Esophagus (tissue), 2 donors: ENCODE results near the gene FUBP3. TPM values are rescaled to one million over a fixed set of nuclear protein-coding genes. Genes with fewer than 3 reads are reported as not detected.

Source experiments
- H3K27ac ChIP-seq, 2 donors: one replicate each; pipeline ENCODE4 v1.5.1; 2013; ENCODE audit warnings: low read depth in 2 of 2, mild to moderate bottlenecking in 2 of 2, inconsistent platforms in 1 of 2, low read length in 1 of 2, moderate library complexity in 1 of 2
- H3K27me3 ChIP-seq, 2 donors: one replicate each; pipeline ENCODE4 v1.6.1; 2013; ENCODE audit warnings: low read length in 2 of 2, control low read depth in 1 of 2, mild to moderate bottlenecking in 1 of 2; ENCODE audit not compliant: insufficient read depth in 2 of 2, control insufficient read depth in 1 of 2
- H3K36me3 ChIP-seq, 2 donors: one replicate each; pipeline ENCODE4 v1.6.1; 2013; ENCODE audit warnings: low read length in 1 of 2; ENCODE audit not compliant: control insufficient read depth in 2 of 2, insufficient read depth in 2 of 2
- H3K4me1 ChIP-seq, 2 donors: one replicate each; pipeline ENCODE4 v1.6.1; 2013; ENCODE audit warnings: low read length in 1 of 2; ENCODE audit not compliant: control insufficient read depth in 2 of 2, insufficient read depth in 2 of 2
- H3K4me3 ChIP-seq, 2 donors: one replicate each; pipeline ENCODE4 v1.5.1; 2013; ENCODE audit warnings: low read length in 2 of 2, mild to moderate bottlenecking in 2 of 2, low read depth in 1 of 2, moderate library complexity in 1 of 2
- H3K9me3 ChIP-seq, 2 donors: one replicate each; pipeline ENCODE4 v1.6.1; 2013; ENCODE audit warnings: mild to moderate bottlenecking in 2 of 2, low read depth in 1 of 2, low read length in 1 of 2, moderate library complexity in 1 of 2; ENCODE audit not compliant: control insufficient read depth in 2 of 2, insufficient read depth in 1 of 2
- WGBS, 2 donors: extraction: QIAGEN DNeasy Blood & Tissue Kit; methylation state at CpG; one replicate each; pipeline ENCODE4 v1.1.7; 2013; 5-methylcytosine and 5-hydroxymethylcytosine counted together
- polyA plus RNA-seq, 2 donors: library from polyadenylated mRNA; stranded (reverse); fragments of 200-250 nt; gene quantifications; one replicate each; pipeline ENCODE4 v1.2.3, GENCODE V29; 2013
- donor health status: healthy with polysubstance abuse.
- donor health status: Bipolar disorder and iron deficiency.

The FUBP3 gene
- polyA plus RNA-seq, 2 donors, result 11.3 to 23.1 TPM

DNA sequence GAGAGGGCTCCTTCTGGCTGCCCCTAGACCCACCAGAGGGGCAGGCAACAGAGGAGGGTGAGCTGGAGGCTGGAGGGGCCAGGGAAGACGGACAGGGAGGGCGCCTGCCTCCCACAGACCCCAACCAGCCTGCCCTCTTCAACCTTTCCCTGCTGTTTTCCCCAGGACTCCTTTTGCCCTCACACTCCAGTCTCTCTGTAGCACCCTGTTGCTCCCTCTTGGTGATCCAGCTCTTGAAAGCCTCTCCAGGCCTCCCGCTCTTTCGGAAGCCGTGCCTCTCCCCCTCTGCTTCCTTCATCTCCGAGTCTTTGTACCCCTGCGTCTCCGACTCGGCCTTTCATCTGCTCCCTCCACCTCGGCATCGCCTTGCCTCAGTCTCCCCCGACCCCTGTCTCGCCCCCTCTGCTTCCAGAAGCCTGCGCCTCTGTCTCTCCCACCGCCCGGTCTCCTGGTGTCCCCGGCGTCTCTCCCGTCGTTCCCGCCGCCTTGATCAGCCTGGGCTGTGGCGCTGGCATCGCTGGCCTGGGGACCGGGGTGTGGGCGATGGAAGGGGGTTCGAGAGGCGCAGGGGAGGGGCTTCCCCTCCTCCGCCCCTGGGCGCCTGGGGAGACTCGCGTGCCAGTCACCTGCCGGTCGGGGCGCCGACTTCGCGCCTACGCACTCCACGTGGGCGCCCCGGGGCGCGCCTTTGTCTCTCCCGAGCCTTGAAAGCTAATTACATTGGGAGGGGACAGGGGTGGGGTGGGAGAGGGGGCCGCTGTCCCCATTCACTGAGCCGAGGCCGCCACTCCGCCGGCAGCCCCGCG lies 79.7 kb downstream of the FUBP3 start:
- peaks cover 16 to 24% of the 10 kb centered on the region in 2 donors for H3K4me1 ChIP-seq
- H3K9me3 ChIP-seq, result peaks cover 0 to 12% of the 10 kb centered on the region in 2 donors
- no peak overlapping the region for H3K4me3 ChIP-seq
- no peaks in the 10 kb centered on the region for H3K36me3 ChIP-seq
- 21% methylated on average over 40 to 52 of the region's 52 CpGs for whole genome bisulfite sequencing, 2 donors
- peaks cover 8 to 64% of the 10 kb centered on the region in 2 donors for H3K27me3 ChIP-seq
- H3K27ac ChIP-seq, result no peak overlapping the region

DNA sequence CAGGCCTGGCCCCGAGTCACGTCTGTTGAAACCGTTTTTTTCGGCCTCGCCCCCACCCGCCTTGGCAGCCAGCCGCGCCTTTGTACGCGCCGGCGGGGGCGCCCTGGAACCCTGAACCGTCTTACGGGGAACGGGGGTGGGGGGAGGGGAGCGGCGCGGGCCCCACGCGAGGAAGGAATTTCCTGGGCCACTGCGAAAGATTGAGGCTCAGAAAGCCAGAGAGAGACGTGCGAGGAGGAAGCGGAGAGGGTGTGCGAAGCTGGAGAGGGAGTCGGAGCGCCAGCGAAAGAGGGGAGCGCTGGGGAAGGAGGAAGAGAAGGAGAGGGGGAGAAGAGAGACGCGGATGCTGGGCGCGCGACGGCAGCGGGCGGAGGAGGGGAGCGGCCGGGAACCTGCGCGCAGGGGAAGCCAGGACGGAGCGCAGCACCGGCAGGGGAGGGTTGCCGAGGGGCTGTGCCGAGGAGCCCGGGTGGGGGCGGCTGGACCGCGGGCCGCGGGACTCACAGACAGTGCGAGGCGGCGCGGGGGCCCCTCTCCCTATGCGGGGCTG lies 80.4 kb downstream of the FUBP3 start:
- 3 to 6% methylated on average over 47 to 58 of the region's 58 CpGs for WGBS, 2 donors
- H3K9me3 ChIP-seq, result peaks cover 0 to 12% of the 10 kb centered on the region in 2 donors

DNA sequence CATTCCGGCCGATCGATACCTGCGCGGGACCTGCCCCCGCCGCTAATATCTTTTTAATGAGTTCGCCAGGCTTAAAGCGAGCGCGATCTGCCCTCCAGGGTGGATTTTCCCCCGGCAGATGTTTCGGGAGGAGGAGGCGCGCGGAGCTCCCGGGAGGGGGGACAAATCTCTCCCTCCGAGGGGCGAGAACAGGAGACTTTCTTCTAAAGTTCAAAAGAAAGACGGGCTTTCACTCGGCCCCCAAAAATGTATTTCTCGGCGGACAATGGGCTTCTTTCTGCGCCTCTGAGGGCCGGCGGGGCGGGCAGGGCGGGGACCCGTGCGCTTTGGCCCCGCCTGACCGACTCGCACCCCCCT lies 80.9 kb downstream of the FUBP3 start:
- H3K27me3 ChIP-seq, result peaks cover 8 to 73% of the 10 kb centered on the region in 2 donors
- H3K27ac ChIP-seq, result no peak overlapping the region
- peaks cover 0 to 12% of the 10 kb centered on the region in 2 donors for H3K9me3 ChIP-seq
- no peaks in the 10 kb centered on the region for H3K36me3 ChIP-seq
- peak overlapping the region in 1 of 2 donors; percentile 39 for H3K4me3 ChIP-seq
- peaks cover 20 to 31% of the 10 kb centered on the region in 2 donors for H3K4me1 ChIP-seq
- 2 to 3% methylated on average over 33 of the region's 33 CpGs for WGBS, 2 donors

More for the DNA sequence above, 80.4 kb downstream of the FUBP3 start:
- no peak overlapping the region for H3K4me3 ChIP-seq
- H3K36me3 ChIP-seq, result no peaks in the 10 kb centered on the region
- peaks cover 8 to 70% of the 10 kb centered on the region in 2 donors for H3K27me3 ChIP-seq
- no peak overlapping the region for H3K27ac ChIP-seq
- peaks cover 20 to 29% of the 10 kb centered on the region in 2 donors for H3K4me1 ChIP-seq

DNA sequence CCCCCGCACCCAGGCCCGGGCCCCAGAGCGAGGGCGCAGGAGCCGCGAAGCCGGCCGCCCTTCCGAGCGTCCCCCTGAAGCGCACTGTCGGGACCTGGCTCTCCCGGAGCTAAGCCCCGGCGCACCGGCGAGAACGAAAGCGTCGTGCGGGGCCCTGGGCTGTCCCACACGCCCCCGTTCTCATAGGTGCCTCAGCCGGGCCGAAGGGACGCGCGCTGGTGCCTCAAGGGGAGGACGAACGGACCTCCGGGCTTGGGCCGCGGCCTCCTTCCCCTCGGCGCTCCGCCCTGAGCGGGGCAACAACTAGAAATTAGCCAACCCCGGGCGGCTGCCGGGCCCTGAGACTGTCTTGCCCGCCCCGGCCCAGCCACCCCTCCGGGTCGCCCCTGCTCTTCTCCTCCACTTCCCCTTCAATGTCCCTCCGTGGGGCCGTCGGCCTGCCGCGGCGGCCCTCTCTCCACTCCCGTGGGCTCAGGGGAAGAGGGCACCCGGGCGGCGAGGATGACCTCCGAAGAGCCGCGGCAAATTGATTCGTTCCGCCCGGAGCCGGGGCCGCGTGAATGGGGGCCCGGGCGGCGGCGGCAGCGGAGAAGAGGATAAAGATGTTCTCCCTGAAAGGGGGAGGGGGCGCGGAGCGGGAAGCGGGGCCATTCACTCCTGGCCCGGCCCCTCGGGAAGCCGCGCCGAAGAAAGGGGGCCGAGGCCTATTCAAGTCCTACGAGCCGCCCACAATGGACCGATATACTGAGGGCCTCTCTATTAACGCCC lies 81.5 kb downstream of the FUBP3 start:
- Histone ChIP-seq H3K27me3 (peaks cover 8 to 77% of the 10 kb centered on the region in 2 donors), H3K27ac (no peak overlapping the region), H3K36me3 (no peaks in the 10 kb centered on the region), H3K4me3 (peak overlapping the region; percentile 24 to 39), H3K4me1 (peaks cover 23 to 33% of the 10 kb centered on the region in 2 donors), H3K9me3 (peaks cover 0 to 12% of the 10 kb centered on the region in 2 donors)
- 1 to 2% methylated on average over 66 to 82 of the region's 82 CpGs for WGBS, 2 donors

DNA sequence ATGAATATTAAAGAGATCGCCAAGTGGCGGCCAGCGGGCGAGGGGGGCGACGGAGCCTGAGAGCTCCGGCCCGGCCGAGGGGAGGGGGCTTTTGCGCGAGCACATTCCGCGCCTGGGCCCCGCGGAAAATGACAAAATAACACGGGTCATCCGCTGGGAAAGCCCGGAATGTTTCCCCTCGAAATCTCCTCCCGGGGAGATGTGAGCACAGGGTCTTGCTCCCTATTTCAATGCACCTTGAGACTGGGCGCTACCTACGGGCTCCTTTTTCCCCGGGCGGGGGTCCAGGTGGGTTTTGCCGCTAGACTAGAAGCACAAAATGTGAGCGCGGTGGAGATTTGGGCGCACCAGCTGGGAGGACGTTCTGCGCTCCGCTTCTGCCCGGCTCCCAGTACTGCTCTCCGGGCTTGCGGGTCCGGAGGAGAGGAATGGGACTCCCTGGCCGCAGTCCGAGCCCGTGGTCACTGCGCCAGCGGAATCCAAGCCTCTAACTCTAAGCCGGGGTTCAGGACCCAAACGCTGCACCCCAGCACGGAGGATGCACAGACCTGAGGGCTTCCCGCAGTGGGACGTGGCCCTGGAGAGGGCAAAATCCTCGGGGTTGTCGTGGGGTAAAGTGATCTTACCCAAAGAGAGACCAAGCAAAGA lies 82.2 kb downstream of the FUBP3 start:
- H3K4me1 ChIP-seq, result peaks cover 25 to 33% of the 10 kb centered on the region in 2 donors
- no peaks in the 10 kb centered on the region for H3K36me3 ChIP-seq
- peaks cover 8 to 82% of the 10 kb centered on the region in 2 donors for H3K27me3 ChIP-seq
- H3K4me3 ChIP-seq, result peak overlapping the region in 1 of 2 donors; percentile 39
- 2 to 4% methylated on average over 40 to 47 of the region's 47 CpGs for WGBS, 2 donors
- H3K27ac ChIP-seq, result no peak overlapping the region
- peaks cover 0 to 7% of the 10 kb centered on the region in 2 donors for H3K9me3 ChIP-seq

DNA sequence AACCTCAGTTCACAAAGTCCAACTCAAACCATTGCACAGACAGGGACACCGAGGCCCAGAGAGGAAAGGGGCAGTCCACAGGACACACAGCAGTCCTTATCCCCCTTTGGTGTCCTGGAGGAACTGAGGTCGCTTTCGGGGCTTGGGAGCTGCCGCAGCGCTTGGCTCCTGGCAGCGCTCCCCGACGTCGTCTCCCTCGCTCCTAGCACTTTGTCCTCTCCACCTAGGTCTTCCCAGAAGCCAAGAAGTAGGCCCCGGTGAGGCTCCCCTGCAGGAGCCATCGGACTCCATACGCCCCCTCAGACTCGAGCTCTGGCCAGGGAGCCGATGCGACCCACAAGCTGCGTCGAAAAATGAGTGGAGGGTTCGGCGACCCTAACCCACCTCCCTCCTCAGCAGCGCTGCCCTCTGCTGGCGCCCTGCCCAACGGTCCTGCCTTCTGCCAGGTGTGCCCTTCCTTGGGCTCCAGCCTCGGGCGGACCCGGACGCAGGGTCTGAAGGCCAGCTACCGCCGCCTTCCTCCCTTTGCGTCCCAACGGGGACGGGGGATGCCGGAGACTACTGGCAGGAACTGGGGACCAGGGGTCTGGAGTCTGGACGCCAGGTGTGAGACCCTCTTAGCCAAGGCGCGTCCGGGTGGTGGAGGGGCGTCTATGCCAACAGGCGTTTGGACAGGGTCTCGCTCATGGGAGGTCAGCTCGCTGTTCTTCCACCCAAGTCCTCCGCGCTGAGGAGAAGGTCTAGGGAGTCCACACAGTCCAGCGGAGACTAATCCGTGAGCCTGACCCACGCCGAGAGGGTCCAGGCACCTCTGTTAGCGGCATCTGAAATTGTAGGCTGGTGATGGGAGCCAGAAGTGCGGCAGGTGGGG lies 83.0 kb downstream of the FUBP3 start:
- 7 to 8% methylated on average over 48 to 49 of the region's 49 CpGs for WGBS, 2 donors
- peaks cover 0 to 7% of the 10 kb centered on the region in 2 donors for H3K9me3 ChIP-seq
- H3K27ac ChIP-seq, result no peak overlapping the region
- H3K4me1 ChIP-seq, result peaks cover 25 to 33% of the 10 kb centered on the region in 2 donors
- H3K36me3 ChIP-seq, result no peaks in the 10 kb centered on the region
- H3K27me3 ChIP-seq, result peaks cover 8 to 82% of the 10 kb centered on the region in 2 donors
- no peak overlapping the region for H3K4me3 ChIP-seq

DNA sequence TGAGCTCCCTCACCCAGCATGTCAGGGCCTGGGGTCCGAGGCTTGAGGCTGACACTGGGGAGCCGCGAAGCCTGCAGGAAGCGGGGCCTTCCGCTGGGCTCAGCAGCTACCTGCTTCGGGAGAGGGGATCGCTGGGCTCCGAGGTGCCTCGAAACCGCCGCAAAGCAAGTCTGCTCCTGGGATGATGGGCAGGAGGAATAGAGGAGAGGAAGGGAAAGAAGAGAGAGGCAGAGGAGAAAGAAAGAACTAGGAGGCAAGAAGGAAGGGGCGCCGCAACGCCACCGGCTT lies 83.5 kb downstream of the FUBP3 start:
- no peaks in the 10 kb centered on the region for H3K36me3 ChIP-seq
- H3K9me3 ChIP-seq, result peaks cover 0 to 7% of the 10 kb centered on the region in 2 donors
- H3K27me3 ChIP-seq, result peaks cover 8 to 85% of the 10 kb centered on the region in 2 donors
- peaks cover 25 to 33% of the 10 kb centered on the region in 2 donors for H3K4me1 ChIP-seq
- WGBS, 2 donors, result 5% methylated on average over 15 of the region's 15 CpGs
- no peak overlapping the region for H3K27ac ChIP-seq
- no peak overlapping the region for H3K4me3 ChIP-seq

DNA sequence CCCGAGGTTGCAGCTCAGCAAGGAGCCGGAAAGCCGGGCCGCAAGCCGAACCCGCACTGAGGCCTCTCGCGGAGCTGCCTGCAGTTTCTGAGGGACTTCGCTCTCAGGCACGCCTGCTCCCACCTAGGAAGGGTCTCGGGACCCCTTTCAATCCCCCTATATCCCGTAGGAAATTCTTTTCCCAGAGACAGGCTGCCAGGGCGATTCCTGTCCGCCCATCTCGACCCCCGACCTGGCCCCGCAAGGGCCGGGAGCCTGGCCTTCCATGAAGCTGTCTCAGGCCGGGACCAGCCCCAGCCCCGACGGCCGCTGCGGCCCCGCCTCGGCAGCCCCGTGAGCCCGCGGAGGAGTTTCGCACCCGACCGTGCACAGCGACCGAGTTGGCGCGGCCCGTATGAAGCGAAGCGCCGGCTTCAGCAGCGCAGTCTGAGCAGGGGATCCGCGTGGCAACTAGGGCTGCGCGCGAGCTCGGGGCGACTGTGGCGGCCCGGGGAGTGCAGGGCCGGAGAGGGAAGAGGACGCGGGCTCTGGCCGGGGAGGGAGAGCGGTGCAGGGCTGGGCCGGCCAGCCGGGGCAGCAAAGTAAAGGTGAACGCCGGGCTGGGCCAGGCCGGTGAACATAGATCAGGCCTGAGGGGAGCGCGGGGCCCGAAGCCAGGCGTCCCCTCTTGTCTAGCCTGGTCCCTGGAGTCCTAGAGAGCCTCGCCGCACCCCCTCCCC lies 84.0 kb downstream of the FUBP3 start:
- no peak overlapping the region for H3K27ac ChIP-seq
- WGBS, 2 donors, result 1 to 3% methylated on average over 57 to 65 of the region's 65 CpGs
- peaks cover 0 to 7% of the 10 kb centered on the region in 2 donors for H3K9me3 ChIP-seq
- no peaks in the 10 kb centered on the region for H3K36me3 ChIP-seq
- H3K4me1 ChIP-seq, result peaks cover 25 to 33% of the 10 kb centered on the region in 2 donors
- peak overlapping the region in 1 of 2 donors; percentile 9 for H3K4me3 ChIP-seq
- H3K27me3 ChIP-seq, result peaks cover 8 to 81% of the 10 kb centered on the region in 2 donors
